SK-N-MC (cell line): ENCODE measurements around the gene MARS2.

ENCODE experiments used
- EZH2 ChIP-seq: fragments of 200-600 bp; sonication (generic); IDR thresholded peaks from one replicate; pipeline ENCODE4 v1.6.1; 2017; ENCODE audit warnings: antibody characterized with exemption
- POLR2AphosphoS5 ChIP-seq: IDR thresholded peaks from 2 replicates; pipeline ENCODE4 v1.6.1; 2012; ENCODE audit warnings: mild to moderate bottlenecking, low read depth, low read length, borderline replicate concordance

DNA sequence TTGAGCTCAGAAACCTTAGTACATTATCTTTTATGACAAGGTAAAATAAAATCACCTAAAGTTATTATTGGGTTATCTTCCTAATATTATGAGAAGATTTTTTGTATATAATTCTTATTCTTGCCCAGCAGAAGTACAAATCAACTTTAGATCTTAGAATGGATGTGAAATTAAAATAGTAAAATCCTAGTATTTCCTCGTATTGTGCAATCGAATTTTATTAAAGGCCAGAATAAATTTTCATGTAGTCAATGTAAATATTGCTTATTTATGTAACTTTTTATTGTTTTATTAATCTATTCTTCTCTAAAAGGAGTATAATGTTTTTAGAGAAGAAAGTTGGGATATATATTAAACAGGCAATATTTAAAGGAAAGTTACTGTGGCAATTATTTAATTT is 12.7 kb downstream of the MARS2 start:
- TF ChIP-seq POLR2AphosphoS5: no peak
- TF ChIP-seq EZH2: no peak
